Fibroblast of lung (primary cell): ENCODE data around the gene POU4F1. TPM values are rescaled to one million over a fixed set of nuclear protein-coding genes. Genes with fewer than 3 reads are reported as not detected.

Source experiments
- DNase-seq, 2 donors: peaks; one replicate each; pipeline versions ENCODE4 v3.0.0 to v3.0.0-alpha.2; 2010; ENCODE audit warnings: low read depth in 2 of 2
- H2AFZ ChIP-seq: 2 replicates; pipeline ENCODE4 v1.5.1; 2012; ENCODE audit warnings: low read length, control low read depth, inconsistent platforms
- H3K27ac ChIP-seq: 2 replicates; pipeline ENCODE4 v1.5.1; 2011; ENCODE audit warnings: low read length, control low read depth; ENCODE audit not compliant: insufficient read depth
- H3K27me3 ChIP-seq: 2 replicates; pipeline ENCODE4 v1.5.1; 2011; ENCODE audit warnings: mild to moderate bottlenecking, low read length; ENCODE audit not compliant: control insufficient read depth, insufficient read depth
- H3K36me3 ChIP-seq: 2 replicates; pipeline ENCODE4 v1.5.1; 2011; ENCODE audit warnings: low read length; ENCODE audit not compliant: control insufficient read depth, insufficient read depth
- H3K4me1 ChIP-seq: 2 replicates; pipeline ENCODE4 v1.5.1; 2011; ENCODE audit warnings: low read length; ENCODE audit not compliant: control insufficient read depth, insufficient read depth; ENCODE audit errors: extremely low read depth
- H3K4me2 ChIP-seq: 2 replicates; pipeline ENCODE4 v1.5.1; 2011; ENCODE audit warnings: low read length, control low read depth; ENCODE audit not compliant: insufficient read depth; ENCODE audit errors: extremely low read depth
- H3K4me3 ChIP-seq, 4 experiments: fragments of 200-600 bp in 1 of 4; sonication (generic) in 1 of 4; replicated peaks in 1 of 4; 2 replicates each; pipeline ENCODE4 v1.5.1; 2011 to 2016; ENCODE audit warnings: low read length in 4 of 4, low read depth in 3 of 4, mild to moderate bottlenecking in 3 of 4, control low read depth in 2 of 4, inconsistent platforms in 1 of 4, mixed read lengths in 1 of 4; ENCODE audit not compliant: insufficient read depth in 1 of 4; ENCODE audit errors: control extremely low read depth in 1 of 4
- H3K79me2 ChIP-seq: 2 replicates; pipeline ENCODE4 v1.5.1; 2012; ENCODE audit warnings: mild to moderate bottlenecking, low read length, inconsistent platforms; ENCODE audit not compliant: control insufficient read depth, insufficient read depth
- H3K9ac ChIP-seq: 2 replicates; pipeline ENCODE4 v1.5.1; 2011; ENCODE audit warnings: mild to moderate bottlenecking, low read length, control low read depth; ENCODE audit not compliant: insufficient read depth
- H3K9me3 ChIP-seq: 2 replicates; pipeline ENCODE4 v1.5.1; 2012; ENCODE audit warnings: low read depth, low read length; ENCODE audit not compliant: control insufficient read depth, insufficient read depth
- H4K20me1 ChIP-seq: 2 replicates; pipeline ENCODE4 v1.5.1; 2011; ENCODE audit warnings: low read length; ENCODE audit not compliant: control insufficient read depth, insufficient read depth; ENCODE audit errors: extremely low read depth
- CTCF ChIP-seq, 2 donors: IDR thresholded peaks in 1 of 2; conservative IDR thresholded peaks in 1 of 2; 1 replicate in 1 of 2; 2 replicates in 1 of 2; pipeline ENCODE4 v1.5.1; 2011 to 2012; ENCODE audit warnings: low read length in 2 of 2, control low read depth in 1 of 2, inconsistent platforms in 1 of 2, low read depth in 1 of 2, mild to moderate bottlenecking in 1 of 2
- EZH2 ChIP-seq: IDR thresholded peaks from 2 replicates; pipeline ENCODE4 v1.5.1; 2012; ENCODE audit warnings: low read length, control low read depth, mild to moderate bottlenecking; ENCODE audit errors: missing control alignments
- polyA plus RNA-seq, 2 donors: library from polyadenylated mRNA; depleted of rRNA in 1 of 2; stranded (reverse) in 1 of 2; unstranded in 1 of 2; fragments of >200 nt; gene quantifications; 2 replicates each; pipeline ENCODE4 v1.2.1, GENCODE V29; 2011 to 2012; ENCODE audit warnings: missing spikeins in 1 of 2
- total RNA-seq: library from RNA; depleted of rRNA; stranded (reverse); fragments of >200 nt; gene quantifications from 2 replicates; pipeline ENCODE4 v1.2.1, GENCODE V29; 2014

The POU4F1 gene
- total and polyA plus RNA-seq, 2 donors (not counting 1 experiment from before 2014, with no cell fraction given), result not detected

GRCh38 chr13:78596736-78597601, 6.4 kb downstream of the POU4F1 start:
- peaks cover 2% of the 10 kb centered on the region for H4K20me1 ChIP-seq
- H3K79me2 ChIP-seq, result no peaks in the 10 kb centered on the region
- H3K9me3 ChIP-seq, result no peaks in the 10 kb centered on the region
- peak in 1 of 2 donors; percentile 25 for DNase-seq
- H3K27me3 ChIP-seq, result peaks cover 82% of the 10 kb centered on the region
- H3K4me2 ChIP-seq, result no peak overlapping the region
- H3K4me3 ChIP-seq, result no peak overlapping the region
- TF ChIP-seq CTCF (conservative IDR thresholded peaks at IDR 0.05 in 1 of 2, IDR thresholded peaks at IDR 0.05 in 1 of 2; ENCODE audit: low read depth in 1 of 2, low read length in 2 of 2), result no peak
- peak; percentile 88 for TF ChIP-seq EZH2
- H3K4me1 ChIP-seq, result no peaks in the 10 kb centered on the region
- H3K9ac ChIP-seq, result no peak overlapping the region
- no peaks in the 10 kb centered on the region for H3K36me3 ChIP-seq
- H3K27ac ChIP-seq, result no peak overlapping the region
- no peak overlapping the region for H2AFZ ChIP-seq

GRCh38 chr13:78596399-78596735, 7.0 kb downstream of the POU4F1 start:
- no peak overlapping the region for H2AFZ ChIP-seq
- TF ChIP-seq EZH2 (no peak), CTCF (conservative IDR thresholded peaks at IDR 0.05 in 1 of 2, IDR thresholded peaks at IDR 0.05 in 1 of 2; ENCODE audit: low read depth in 1 of 2, low read length in 2 of 2) (no peak)
- H3K4me1 ChIP-seq, result no peaks in the 10 kb centered on the region
- no peak overlapping the region for H3K9ac ChIP-seq
- H3K9me3 ChIP-seq, result no peaks in the 10 kb centered on the region
- H3K79me2 ChIP-seq, result no peaks in the 10 kb centered on the region
- DNase-seq, result peak in 1 of 2 donors; percentile 8
- peaks cover 79% of the 10 kb centered on the region for H3K27me3 ChIP-seq
- no peak overlapping the region for H3K27ac ChIP-seq
- no peak overlapping the region for H3K4me2 ChIP-seq
- no peak overlapping the region for H3K4me3 ChIP-seq
- no peaks in the 10 kb centered on the region for H3K36me3 ChIP-seq
- peaks cover 2% of the 10 kb centered on the region for H4K20me1 ChIP-seq

GRCh38 chr13:78595495-78596398, 7.6 kb downstream of the POU4F1 start:
- Histone ChIP-seq H3K36me3 (no peaks in the 10 kb centered on the region), H3K79me2 (no peaks in the 10 kb centered on the region), H3K9ac (no peak overlapping the region), H3K9me3 (no peaks in the 10 kb centered on the region), H3K27me3 (peaks cover 75% of the 10 kb centered on the region), H3K4me1 (no peaks in the 10 kb centered on the region), H3K27ac (no peak overlapping the region), H4K20me1 (peaks cover 2% of the 10 kb centered on the region), H2AFZ (no peak overlapping the region), H3K4me2 (no peak overlapping the region), H3K4me3 (no peak overlapping the region)
- peak in 1 of 2 donors; percentile 11 for DNase-seq
- no peak for TF ChIP-seq CTCF (conservative IDR thresholded peaks at IDR 0.05 in 1 of 2, IDR thresholded peaks at IDR 0.05 in 1 of 2; ENCODE audit: low read depth in 1 of 2, low read length in 2 of 2)
- peak; percentile 52 for TF ChIP-seq EZH2
